NCI-H510A (cell line): ENCODE results near the gene POLE2.
"Not testable (repeated sequence)": the region's sequence is repeated elsewhere in the genome, so short reads cannot be mapped to it uniquely, and the experiment has no call there.

Source experiments
- DNase-seq: peaks from one replicate; lab custom pipeline; 2025; lab: John Stamatoyannopoulos, UW

The POLE2 gene

DNA sequence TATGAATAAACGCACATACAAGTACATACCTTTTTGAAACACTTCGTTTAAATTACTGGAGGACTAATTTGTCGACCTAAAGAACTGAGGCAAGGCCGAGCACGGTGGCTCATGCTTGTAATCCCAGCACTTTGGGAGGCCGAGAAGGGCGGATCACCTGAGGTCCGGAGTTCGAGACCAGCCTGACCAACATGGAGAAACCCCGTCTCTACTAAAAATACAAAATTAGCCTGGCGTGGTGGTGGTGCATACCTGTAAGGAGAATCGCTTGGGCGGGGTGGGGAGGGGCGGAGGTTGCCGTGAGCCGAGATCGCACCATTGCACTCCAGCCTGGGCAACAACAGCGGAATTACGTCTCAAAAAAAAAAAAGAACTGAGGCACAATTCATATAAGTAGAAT, 68.7 kb downstream of the POLE2 start:
- DNase-seq: not testable (repeated sequence)

DNA sequence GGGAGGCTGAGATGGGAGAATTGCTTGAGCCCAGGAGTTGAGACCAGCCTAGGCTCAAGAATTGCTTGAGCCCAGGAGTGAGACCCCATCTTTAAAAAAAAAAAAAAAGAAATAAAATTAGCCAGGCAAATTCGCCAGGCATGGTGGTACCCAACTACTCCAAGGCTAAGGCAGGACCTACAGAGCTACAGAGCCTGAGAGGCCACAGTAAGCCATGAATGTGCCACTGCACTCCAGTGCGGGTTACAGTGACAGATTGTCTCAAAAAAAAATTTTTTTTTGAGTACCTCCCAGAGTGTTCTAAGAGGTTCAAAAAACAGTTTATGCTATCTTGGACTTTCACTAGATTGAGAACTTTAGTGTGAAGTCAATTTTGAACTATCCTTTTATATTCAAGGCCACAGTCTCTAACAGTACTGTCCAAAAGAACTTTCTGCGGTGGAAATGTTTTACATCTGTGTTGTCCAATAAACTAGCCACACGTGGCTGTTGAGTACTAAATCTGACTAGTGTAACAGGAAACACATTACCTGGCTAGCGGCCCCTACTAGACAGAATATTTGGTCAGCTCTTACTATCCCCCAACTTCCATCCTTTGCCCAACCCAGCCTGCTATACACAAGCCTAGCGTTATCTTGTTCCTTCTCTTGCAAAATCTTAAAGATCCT, 70.0 kb downstream of the POLE2 start:
- DNase-seq: no peak

DNA sequence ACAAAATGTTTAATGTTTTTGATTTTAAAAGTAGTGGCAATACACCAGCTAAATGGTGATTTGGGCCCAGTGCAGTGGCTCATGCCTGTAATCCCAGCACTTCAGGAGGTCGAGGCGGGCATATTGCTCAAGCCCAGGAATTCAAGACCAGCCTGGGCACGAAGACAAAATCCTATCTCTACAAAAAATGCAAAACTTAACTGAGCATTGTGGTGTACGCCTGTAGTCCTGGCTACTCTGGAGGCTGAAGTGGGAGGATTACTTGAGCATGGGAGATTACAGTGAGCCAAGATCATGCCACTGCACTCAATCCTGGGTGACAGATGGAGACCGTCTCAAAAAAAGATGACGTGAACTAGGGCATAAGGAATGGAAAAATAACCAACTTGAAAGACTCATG, 72.2 kb downstream of the POLE2 start:
- no peak for DNase-seq

DNA sequence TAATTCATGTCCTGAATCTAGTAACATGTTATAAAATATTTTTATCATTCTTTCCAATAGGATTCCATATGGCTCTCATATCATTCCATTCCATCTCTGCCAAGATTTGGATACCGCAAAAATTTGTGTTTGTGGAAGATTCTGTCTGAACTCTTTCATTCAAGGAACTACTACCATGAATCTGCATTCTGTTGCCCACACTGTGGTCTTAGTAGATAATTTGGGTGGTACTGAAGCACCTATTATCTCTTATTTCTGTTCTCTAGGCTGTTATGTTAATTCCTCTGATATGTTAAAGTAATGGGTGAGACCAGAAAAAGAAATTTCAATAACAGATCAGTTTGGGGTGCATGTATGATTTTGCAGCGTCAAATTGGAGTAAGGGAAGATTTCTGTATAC, 73.8 kb downstream of the POLE2 start:
- no peak for DNase-seq

DNA sequence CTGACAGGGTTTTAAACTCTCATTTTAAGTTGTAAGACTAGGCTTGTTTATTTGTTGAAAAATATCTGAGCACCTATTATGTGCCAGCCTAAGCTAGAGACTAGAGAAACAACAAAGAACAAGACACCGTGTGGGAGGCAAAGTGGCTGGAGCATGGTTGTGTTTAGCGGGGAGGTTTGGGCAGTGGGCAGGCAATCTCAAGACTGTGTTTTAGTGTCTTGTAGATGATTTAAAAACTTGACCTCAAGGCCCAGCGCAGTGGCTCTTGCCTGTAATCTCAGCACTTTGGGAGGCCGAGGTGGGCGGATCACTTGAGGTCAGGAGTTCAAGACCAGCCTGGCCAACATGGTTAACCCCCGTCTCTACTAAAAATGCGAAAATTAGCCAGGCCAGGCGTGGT, 75.3 kb downstream of the POLE2 start:
- DNase-seq: no peak

DNA sequence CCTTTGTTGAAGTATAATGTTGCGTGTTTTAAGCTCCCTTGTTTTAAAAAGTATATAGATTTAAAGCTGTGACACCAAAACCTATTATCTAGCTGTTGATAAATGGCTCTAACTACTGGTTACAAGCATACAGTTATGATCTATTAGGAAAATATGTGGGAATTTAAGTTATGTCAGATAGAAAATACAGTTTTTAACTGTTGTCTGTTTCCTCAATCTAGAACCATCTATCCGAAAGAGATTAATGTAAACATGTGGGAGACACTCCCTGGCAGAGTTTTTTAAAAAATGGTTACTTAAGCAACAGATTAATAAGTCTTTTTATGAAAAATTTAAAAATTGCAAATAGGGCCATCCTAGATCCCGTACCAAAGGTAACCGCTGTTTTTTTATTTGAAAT, 75.8 kb downstream of the POLE2 start:
- DNase-seq: no peak

DNA sequence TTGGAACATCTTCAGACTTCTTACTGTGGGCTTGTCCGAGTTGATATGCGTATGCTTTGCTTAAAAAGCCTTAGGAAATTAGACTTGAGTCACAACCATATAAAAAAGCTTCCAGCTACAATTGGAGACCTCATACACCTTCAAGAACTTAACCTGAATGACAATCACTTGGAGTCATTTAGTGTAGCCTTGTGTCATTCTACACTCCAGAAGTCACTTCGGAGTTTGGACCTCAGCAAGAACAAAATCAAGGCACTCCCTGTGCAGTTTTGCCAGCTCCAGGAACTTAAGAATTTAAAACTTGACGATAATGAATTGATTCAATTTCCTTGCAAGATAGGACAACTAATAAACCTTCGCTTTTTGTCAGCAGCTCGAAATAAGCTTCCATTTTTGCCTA, 80.4 kb downstream of the POLE2 start:
- no peak for DNase-seq

DNA sequence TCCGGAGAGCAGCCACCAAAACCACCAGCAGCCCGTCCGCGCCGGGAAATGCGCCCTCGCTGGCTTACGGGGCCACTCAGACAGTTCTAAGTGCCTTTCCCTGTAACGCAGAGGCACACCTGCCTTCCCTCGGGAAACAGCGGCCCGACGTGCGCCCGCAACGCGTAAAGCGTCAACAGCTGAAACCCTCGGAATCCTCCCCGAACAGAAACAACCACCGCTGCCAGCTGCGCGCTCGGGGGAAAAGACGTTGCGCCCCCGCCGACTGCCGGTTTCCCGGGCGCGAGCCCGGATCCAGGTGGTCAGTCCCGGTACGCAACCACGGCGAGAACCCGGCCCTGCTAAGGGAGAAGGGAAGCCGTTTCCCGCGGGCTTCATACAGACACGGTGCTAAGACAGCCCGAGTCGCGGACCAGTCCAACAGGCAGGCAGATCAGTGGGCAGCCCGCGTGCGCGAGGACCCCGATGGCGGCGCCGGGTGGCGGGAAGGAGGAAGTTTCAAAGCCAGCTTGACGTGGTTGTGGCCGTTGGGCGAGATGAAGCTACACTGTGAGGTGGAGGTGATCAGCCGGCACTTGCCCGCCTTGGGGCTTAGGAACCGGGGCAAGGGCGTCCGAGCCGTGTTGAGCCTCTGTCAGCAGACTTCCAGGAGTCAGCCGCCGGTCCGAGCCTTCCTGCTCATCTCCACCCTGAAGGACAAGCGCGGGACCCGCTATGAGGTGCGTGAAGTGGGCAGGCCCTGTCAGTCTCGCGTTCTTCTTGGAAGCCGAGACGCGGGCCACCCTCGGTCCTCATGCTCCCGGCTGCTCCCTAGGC, 89.3 kb downstream of the POLE2 start, which contains the start of gene LRR1:
Gene LRR1 (plus strand): TSS at position 456 of the 816 bp plus-strand sequence. CDS start 81 bp downstream, at position 537.
- DNase-seq: peak; percentile 69

DNA sequence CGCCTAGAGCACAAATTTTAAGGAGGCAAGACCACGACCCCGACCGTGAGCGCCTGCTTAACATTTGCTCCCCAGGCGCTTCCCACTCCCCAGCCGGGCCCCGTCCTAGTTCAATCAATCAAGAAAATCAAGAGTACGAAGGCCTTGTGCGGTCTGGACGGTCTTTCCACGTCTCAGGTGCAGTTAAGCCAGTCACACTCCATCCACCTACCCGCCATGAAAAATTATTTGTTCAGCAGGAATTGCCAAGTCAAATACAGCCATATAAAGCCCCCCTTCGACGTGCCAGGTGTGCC, 89.9 kb downstream of the POLE2 start:
- DNase-seq: no peak

DNA sequence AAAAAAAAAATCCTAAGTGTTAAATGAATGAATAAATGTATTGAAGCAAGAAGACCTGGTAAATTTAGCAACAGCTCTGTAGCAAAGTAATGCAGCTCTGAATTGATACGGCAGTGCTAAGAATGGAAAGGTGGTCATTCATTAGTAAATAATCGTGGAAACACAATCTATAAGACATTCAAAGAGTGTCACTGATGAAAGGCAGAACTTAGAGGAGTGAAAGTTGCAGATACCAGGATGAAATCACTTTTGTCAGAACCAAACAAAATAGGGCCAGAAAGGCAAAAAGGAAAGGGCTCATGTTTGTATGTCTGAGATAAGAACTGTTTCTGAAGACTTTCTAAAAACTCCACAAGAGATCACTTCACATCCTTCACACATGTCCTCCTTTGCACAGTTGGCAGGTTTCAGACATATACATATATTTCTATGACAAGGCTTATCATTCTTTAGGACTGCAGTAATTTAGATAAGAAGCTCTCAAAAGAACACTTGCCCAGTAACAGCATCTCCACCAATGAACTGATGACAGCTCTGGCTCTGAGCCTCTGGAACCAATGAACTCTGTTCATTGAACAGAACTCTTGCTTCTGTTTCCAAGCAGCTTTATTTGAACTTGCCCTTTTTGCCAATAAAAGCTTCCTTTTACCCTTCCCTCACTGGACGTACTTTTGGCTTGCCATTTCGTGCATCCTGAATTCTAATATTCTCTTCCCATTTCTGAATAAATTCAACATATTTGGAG, 93.5 kb downstream of the POLE2 start:
- no peak for DNase-seq
